GM11168 (cell line): ENCODE data around the gene CACUL1.
"Not testable (repeated sequence)": the region's sequence is repeated elsewhere in the genome, so short reads cannot be mapped to it uniquely, and the experiment has no call there.

Experiments used
- in situ Hi-C: fragments of 300-500 bp; cut with MboI; formaldehyde crosslinking; loops from one replicate; pipeline ENCODE4 v1.12.0; 2022; ENCODE audit warnings: low sequenced_read_pairs; ENCODE audit not compliant: unreplicated experiment

The CACUL1 gene

GRCh38 chr10:118769898-118770600 lies 15.3 kb upstream of the CACUL1 start:
- in situ Hi-C loops = no loop called here

GRCh38 chr10:118768041-118768919 lies 13.5 kb upstream of the CACUL1 start:
- in situ Hi-C loops = no loop called here

- in situ Hi-C loops = no loop called here
Measured at GRCh38 chr10:118767297-118768040, 12.7 kb upstream of the CACUL1 start.

- in situ Hi-C loops = no loop called here
Measured at GRCh38 chr10:118764195-118764594, 9.4 kb upstream of the CACUL1 start.

- in situ Hi-C loops = no loop called here
Measured at GRCh38 chr10:118763202-118763988, 8.6 kb upstream of the CACUL1 start.

- in situ Hi-C loops = no loop called here
Measured at GRCh38 chr10:118760265-118760664, 5.5 kb upstream of the CACUL1 start.

- in situ Hi-C loops = no loop called here
Measured at GRCh38 chr10:118758449-118758848, 3.7 kb upstream of the CACUL1 start.

GRCh38 chr10:118754229-118754555 lies 578 bp downstream of the CACUL1 start:
- in situ Hi-C loops = no loop called here

- in situ Hi-C loops = no loop called here
Measured at GRCh38 chr10:118753331-118754228, 1.2 kb downstream of the CACUL1 start.

- in situ Hi-C loops = no loop called here
Measured at GRCh38 chr10:118752409-118752808, 2.4 kb downstream of the CACUL1 start.

GRCh38 chr10:118751265-118751664 lies 3.5 kb downstream of the CACUL1 start:
- in situ Hi-C loops = no loop called here

GRCh38 chr10:118748041-118748440 lies 6.7 kb downstream of the CACUL1 start:
- in situ Hi-C loops = no loop called here

- in situ Hi-C loops = no loop called here
Measured at GRCh38 chr10:118746246-118746645, 8.5 kb downstream of the CACUL1 start.

GRCh38 chr10:118745056-118745455 lies 9.7 kb downstream of the CACUL1 start:
- in situ Hi-C loops = no loop called here

GRCh38 chr10:118744346-118744918 lies 10.3 kb downstream of the CACUL1 start:
- in situ Hi-C loops = not testable (repeated sequence)

- in situ Hi-C loops = no loop called here
Measured at GRCh38 chr10:118742782-118743181, 12.0 kb downstream of the CACUL1 start.

- in situ Hi-C loops = no loop called here
Measured at GRCh38 chr10:118742032-118742431, 12.7 kb downstream of the CACUL1 start.

GRCh38 chr10:118738406-118738805 lies 16.4 kb downstream of the CACUL1 start:
- in situ Hi-C loops = no loop called here
